Iris pigment epithelial cell (primary cell): ENCODE measurements around the gene STYXL2.

Experiments
- DNase-seq: peaks from one replicate; pipeline ENCODE4 v3.0.0-alpha.2; 2011; ENCODE audit warnings: low read depth

The STYXL2 gene

DNA sequence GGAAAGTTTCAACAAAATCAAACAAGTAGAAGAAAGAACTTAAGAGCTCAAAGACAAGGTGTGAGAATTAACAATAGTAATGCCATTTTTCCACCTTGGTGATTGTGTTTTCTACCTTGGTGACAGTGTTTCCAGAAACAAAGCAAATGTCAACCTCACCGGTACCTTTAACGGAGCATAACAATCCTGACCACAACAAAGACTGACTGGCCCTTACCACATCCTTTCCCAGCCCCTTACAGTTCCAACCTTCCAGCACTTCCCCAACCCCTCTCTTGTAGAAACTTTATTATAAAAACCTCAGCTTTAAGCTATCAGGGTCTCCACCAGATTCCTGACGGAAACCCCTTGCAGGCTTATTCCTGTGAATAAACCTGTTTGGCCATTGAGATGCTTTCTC is 16.7 kb downstream of the STYXL2 start:
- DNase-seq = no peak

DNA sequence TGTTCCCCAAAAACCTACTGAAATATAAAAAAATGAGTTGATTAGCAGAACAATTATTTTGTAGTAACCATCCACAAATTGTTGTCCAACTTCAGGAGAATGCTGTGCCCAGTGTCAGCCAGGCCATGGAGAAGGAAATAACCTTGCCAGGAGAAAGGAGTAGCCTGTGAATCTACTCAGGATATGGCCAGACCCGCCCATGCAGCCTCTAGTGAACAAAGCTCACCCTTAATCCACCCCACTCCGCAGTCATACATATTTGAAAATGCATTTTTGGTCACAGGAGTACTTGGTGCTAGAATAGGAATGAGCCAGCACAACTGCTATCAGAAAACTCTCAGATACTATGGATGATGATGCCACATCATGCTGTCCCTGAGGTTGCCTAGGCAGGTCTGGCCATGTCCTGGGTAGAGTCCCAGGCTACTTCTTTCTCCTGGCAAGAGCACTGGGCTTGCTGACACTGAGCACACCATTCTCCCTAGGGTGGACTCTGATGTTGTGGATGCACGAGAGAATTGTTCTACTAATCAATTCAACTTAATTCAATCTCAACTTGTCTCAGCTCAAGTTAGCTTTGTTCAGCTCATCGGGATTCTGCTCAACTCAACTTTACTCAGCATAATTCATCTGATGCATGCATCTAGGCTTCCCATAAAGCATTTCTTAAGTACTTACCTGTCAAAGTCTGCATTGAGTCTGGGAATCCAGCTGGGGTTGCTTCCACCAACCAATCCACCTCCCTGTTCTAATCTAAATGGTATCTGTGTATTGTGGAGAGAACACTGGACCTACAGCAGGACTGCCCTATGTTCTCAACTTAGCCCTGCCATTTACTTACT is 18.2 kb downstream of the STYXL2 start:
- DNase-seq = no peak

DNA sequence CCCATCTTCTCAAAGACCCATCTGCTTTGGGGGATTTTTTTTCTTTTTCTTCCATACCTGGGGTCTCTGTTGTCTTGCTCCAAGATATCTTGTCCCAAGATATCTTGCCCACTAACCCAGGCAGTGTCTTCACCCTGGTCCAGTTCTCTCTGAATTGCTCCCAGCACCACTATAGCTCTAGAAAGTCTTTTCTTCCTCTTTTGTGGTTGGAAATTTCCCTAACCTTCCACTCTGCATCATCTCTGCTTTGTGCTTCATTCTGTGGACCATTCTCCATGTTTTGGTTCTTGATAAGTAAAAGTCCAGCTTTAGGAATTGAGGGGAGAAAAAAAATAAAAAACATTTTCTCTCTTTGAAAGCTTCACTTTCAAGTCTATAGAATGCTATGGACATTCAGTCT is 20.9 kb downstream of the STYXL2 start:
- DNase-seq = no peak

DNA sequence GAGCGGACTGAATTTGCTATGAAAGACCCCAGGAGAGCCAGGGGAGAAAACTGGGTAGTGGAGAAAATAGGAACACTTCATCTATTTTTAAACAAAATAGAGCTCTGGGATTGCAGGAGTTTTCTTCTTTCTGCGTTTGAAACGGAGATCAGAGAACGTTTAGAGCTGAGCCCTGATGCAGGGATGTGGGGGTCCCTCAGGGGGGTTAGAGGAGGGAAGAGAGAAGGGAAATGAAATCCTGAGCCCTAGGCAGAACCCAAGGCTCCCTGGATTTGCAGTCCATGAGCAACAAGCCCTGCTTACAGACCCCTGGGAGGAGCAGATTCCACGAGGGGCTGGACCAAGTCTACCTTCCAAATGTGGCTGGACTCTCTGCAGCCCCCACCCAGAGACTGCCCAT is 21.8 kb downstream of the STYXL2 start:
- no peak for DNase-seq

DNA sequence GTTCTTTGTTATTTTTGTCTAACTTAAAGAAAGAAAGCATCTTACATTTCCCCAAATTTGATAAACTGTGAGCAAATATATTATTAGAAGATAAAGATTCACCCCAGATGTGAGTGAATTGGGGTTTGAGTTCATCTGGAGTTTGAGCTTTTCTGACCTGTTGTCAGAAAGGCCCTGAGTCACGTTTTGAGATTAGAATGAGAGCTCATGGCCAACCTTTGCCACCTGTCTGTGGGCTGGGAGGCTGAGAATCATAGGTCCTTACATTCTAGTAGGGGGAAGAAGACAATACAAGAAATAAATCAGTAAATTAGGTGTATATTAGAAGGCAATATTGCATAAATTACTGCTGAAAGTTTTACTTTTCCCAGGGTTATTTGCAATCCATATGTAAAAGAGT is 22.3 kb downstream of the STYXL2 start:
- DNase-seq = no peak

DNA sequence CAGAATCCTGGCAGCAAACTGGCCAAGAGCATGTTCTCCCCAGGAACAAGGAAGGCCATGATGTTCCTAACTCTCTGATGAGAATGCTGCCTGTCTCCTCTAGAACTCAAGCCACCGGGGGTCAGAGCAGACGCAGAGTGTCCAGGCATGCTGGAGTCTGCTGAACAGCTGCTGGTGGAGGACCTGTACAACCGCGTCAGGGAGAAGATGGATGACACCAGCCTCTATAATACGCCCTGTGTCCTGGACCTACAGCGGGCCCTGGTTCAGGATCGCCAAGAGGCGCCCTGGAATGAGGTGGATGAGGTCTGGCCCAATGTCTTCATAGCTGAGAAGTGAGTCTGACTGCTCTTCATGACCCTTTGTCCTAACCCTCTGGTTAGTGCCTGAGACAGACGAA is 23.4 kb downstream of the STYXL2 start:
- no peak for DNase-seq

DNA sequence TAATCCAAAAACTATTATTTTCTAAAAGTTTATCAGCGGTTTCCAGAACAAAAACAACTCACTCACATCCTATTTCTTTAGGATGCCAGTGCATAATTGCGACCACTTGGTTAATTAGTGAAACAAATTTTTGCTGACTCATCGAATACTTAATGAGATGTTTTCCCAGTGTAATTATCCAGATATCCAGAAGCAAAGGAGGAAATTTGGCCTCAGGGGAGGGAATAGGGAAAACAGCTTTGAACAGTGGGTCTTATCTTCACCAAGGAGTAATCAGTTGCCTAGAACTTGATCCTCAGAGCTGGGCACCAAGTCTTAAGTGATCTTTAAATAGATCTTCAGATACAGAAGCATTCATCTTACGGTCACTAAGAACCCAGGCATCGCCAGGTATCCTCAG is 24.3 kb downstream of the STYXL2 start:
- no peak for DNase-seq

DNA sequence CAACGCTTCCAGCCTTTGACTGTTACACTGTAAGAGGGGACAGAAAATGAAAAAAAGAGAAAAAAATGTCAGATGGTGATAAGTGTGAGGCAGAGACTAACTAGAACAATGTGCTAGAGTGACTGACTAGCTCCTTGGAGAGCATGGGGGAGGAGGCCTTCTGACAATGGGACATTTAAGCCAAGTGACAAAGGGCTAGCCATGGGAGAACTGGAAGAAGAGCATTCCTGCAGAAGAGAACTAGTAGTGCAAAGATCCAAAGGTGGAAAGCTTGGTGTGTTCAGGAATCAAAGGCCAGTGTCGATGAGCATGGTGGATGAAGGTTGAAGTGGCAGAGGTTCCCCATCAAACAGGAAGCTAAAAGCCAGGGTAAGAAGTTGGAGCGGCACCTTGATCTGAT is 25.8 kb downstream of the STYXL2 start:
- DNase-seq = no peak

DNA sequence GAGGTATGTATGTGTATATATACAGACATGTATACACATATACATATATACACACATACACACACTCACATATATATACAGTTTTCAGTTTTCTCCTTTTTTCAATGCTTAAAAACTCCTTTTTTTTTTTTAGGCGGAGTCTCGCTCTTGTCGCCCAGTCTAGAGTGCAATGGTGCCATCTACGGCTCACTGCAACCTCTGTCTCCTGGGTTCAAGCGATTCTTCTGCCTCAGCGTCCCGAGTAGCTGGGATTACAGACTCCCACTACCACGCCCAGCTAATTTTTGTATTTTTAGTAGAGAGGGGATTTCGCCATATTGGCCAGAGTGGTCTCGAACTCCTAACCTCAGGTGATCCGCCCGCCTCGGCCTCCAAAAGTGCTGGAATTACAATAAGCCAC is 27.0 kb downstream of the STYXL2 start:
- no peak for DNase-seq

DNA sequence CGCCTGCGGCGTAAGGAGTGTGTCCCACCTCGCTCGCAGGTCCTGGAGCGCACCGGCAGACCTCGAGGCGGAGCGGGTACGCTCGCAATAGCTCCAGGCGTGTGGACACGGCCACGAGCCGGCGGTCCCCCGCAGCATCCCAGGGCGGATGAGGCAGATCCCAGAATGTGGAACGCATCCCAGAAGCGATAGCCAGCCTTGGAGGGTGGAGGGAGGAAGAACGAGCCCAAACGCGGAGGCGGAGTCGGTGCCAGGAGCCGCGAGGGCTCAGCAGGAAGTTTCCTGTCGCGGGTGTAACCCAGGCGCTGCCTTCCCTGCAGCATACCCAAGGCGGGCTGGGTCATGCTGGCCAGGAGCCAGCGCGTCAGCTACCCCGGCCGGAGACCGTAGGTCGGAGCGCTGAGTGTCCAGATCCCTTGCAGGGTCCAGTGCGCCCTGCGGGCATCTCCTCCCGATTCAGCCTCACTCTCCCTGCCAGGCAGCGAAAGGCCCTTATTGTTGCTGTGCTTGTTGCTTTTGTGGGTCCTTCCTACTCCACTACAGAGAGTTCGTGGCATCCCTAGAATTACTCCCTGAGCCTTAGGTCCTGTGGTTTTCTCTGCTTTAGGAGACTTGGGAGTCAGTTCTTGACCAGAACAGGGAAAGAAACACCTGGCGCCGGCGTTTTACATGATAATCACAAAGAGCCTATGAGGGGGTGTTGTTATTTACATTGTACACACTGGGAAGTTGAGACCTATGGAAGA is 27.7 kb downstream of the STYXL2 start:
- DNase-seq = peak; percentile 15

DNA sequence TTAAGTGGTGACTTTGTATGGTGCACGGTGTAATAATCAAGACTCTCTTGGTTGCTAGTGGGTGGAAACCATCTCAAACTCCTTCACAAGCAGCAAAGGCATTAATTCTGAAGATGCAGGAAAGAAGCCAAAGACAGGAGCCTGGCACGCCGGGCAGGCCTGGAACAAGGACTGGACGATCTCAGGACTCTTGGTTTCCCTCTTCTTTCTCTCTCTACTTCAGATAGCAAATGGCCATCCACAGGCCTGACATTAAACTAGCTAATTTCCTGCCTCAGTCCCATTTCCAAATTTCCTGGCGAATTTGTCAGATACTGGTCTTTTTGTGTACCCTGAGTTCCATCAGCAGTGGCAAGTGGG is 28.2 kb downstream of the STYXL2 start:
- no peak for DNase-seq

DNA sequence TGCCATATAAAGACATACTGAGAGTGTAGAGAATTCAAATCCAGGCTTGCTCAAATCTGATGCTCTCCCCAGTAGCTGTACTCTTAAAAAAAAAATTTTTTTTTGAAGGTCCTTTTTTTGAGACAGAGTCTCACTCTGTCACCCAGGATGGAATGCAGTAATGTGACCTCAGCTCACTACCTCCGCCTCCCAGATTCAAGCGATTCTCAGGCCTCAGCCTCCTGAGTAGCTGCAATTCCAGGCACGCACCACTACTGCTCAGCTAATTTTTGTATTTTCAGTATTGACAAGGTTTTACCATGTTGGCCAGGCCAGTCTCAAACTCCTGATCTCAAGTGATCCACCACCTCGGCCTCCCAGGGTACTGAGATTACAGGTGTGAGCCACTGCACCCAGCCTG is 28.7 kb downstream of the STYXL2 start:
- no peak for DNase-seq

DNA sequence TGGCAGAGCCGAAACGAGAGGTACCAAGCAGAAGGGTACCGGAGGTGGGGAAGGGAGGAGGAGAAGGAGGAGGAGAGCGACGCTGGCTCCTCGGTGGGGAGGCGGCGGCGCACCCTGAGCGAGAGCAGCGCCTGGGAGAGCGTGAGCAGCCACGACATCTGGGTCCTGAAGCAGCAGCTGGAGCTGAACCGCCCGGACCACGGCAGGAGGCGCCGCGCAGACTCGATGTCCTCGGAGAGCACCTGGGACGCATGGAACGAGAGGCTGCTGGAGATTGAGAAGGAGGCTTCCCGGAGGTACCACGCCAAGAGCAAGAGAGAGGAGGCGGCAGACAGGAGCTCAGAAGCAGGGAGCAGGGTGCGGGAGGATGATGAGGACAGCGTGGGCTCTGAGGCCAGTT is 32.4 kb downstream of the STYXL2 start:
- DNase-seq = no peak

DNA sequence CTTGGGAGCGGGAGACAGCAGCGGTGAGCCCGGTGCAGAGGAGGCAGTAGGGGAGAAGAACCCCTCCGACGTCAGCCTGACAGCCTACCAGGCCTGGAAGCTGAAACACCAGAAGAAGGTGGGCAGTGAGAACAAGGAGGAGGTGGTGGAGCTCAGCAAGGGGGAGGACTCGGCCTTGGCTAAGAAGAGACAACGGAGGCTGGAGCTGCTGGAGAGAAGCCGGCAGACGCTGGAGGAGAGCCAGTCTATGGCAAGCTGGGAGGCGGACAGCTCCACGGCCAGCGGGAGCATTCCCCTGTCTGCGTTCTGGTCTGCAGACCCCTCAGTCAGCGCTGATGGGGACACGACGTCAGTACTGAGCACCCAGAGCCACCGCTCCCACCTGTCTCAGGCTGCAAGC is 32.9 kb downstream of the STYXL2 start:
- DNase-seq = no peak

DNA sequence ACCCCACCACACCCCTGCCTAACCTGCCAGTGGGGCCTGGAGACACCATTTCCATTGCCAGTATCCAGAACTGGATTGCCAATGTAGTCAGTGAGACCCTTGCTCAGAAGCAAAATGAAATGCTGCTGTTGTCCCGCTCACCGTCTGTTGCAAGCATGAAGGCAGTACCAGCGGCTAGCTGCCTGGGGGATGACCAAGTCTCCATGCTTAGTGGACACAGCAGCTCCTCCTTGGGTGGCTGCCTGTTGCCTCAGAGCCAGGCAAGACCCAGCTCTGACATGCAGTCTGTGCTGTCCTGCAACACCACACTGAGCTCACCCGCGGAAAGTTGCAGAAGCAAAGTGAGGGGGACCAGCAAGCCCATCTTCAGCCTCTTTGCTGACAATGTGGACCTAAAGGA is 33.4 kb downstream of the STYXL2 start:
- no peak for DNase-seq

DNA sequence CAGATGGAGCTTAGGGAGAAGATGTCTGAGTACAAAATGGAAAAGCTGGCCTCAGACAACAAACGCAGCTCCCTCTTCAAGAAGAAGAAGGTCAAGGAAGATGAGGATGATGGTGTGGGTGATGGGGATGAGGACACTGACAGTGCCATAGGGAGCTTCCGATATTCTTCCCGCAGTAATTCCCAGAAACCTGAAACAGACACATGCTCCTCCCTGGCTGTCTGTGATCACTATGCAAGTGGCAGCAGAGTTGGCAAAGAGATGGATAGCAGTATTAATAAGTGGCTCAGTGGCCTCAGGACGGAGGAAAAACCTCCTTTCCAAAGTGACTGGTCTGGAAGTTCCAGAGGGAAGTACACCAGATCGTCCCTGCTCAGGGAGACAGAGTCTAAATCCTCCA is 33.8 kb downstream of the STYXL2 start:
- DNase-seq = no peak

DNA sequence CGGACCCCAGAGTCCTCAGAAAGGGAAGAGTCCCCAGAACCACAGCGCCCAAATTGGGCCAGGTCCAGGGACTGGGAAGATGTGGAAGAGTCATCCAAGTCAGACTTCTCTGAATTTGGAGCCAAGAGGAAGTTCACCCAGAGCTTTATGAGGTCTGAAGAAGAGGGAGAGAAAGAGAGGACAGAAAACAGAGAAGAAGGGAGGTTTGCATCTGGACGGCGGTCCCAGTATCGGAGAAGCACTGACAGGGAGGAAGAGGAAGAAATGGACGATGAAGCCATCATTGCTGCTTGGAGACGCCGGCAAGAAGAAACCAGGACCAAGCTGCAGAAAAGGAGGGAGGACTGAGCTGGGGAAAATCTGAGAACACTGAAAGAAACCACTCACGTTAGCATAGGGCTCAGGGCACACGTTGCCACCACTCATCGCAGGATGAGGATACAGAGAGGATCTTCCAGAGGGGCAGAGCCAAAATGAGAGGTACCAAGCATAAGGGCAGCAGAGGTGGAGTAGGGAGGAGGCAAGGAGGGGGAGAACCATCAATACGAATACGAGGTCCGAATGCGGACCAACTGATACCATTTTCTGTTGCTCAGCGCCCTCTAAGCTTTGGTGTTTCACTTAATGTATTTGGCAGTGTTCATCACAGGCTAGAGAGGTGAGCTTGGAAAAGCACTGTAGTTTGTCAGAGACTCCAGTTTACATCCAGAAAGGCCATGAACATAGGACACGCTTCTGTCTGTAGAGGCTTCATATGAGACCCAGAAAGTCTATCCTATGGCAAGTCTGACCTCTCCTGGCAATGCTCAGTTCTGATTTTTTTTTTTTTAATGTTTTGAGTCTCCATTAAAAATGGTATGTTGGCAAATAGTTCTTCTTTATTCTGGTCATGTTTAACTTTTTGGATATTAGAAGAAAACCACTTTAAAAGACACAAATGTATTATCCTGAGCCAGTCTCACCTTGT is 34.7 kb downstream of the STYXL2 start:
- no peak for DNase-seq

DNA sequence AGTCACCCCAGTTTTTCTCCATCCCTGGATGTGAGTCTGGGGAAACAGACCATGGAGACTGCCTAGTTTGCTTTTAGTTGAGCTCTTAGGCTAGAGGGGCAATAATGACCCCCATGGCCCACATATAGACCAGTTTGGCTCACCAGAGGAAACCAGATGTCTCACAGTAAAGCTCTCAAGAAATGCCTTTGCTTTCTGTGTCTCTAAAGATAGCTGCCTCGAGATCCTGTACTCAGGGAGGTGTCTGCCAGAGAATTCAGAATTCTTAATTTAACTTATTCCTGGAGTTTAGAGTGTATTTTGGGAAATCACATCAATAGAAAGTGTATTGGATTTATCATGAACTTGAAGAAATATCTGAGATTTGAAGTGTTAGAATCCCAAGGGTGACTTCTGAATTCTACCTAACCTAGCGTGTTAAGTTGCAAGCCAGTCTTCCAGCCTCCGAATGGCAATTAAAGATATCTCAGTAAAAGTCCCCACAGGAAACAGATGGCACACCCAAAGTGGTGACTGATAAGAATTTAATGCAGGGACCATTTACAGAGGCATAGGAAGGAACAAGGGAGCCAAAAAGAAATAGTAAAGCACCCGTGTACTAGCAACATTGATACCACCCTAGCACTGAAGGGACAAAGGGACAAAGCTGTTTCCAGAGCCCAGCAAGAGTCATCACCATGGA is 37.1 kb downstream of the STYXL2 start:
- DNase-seq = no peak

DNA sequence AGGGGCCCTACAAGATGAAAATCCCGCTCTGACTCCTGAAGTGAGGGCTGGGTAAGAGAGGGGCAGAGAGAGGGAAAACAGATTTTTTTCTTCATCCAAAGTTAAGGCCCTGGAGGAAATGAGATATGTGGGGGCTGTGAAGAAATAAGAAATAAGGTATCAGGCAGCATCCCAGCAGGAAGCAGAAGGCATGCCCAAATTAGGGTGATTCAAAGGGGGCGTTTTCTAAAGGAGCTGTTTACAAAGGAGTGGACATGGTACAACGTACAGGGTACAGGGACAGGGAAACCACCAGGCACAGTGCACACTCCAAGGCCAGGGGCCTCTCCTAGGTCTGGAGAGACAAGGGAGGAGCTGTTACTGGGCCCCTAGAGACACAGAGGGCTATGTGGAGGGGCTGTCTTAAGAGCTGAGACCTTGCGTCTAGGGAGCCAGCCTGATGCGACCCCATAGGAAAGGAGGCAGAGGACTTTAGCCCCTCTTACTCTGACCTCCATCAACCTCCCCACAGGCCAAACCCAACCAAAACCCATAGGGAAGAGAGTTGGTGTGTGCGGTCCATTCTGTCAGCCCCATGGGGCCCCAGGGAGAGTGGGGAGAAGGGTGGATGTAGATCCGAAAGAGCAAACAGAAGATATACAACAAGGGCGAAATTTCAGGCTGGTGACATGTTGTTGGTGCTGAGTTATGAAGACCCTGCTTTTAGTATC is 38.6 kb downstream of the STYXL2 start:
- no peak for DNase-seq

DNA sequence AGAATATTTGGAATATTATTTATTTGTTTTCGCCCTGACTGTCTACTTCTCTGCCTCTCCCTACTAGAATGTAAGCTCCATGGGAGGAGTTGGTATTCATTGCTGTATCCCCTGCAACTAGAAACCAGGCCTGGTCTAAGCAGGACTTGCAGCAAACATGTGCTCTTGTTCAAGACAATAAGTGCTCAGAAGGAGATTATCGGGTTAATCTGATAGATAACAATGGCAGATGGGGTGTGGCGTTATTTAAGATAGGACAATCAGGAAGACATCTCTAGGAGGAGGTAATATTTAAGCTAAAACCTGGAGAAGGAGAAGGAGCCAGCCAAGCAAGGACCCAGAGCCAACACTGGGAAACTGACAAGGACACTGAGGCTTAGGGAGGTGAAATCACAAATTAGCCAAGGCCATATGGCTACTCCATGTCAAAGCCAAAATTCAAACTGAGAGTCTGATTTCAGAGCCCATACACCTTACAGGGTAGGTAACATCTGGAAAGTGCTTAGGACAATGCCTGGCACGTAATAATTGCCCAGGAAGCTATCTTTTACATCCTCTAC is 41.5 kb downstream of the STYXL2 start:
- no peak for DNase-seq

DNA sequence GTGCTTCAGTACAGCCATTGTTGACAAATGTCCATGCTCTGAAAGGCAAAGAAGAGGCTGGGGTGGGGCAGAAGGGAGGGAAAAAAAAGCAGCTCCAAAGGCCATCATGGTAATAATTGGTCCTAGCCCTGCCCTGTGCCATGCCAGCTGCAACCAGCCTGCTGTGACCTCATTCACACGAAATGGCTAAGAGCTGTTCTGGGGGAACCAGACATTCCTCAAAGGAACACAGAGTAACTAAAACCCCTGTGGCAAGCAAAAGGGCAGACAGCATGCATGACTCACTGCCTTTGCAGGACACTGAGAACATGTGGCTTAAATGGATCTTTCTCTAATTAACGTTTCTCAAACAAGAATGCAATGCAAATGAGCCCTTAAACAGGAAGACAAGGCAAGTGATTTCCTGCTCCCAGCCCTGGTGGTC is 42.3 kb downstream of the STYXL2 start:
- DNase-seq = peak; percentile 79
